IMR-90 (cell line): Measurements from ENCODE around the gene EML6. TPM values are rescaled to one million over a fixed set of nuclear protein-coding genes. Genes with fewer than 3 reads are reported as not detected.

Experiments
- ATAC-seq: fragments of 200-7000 bp; cut with Tn5 transposase; 2 replicates; pipeline ENCODE4 v1.9.1; 2020; ENCODE audit warnings: low read depth, mild to moderate bottlenecking, moderate library complexity
- BruUV-seq: library from RNA; stranded (reverse); fragments of 400-500 nt; replicated peaks from 2 replicates; lab custom pipeline; 2021; lab: Mats Ljungman, UMichigan
- CTCF ChIA-PET: fragments of 300-600 bp; formaldehyde crosslinking; extraction: SDS; loops from one replicate; lab custom pipeline; 2021; ENCODE audit warnings: antibody characterized with exemption; lab: Yijun Ruan, JAX
- POLR2A ChIA-PET: fragments of 300-600 bp; sonication (Branson Sonifier 250); formaldehyde crosslinking; loops from one replicate; lab custom pipeline; 2022; ENCODE audit warnings: antibody characterized with exemption; ENCODE audit not compliant: unreplicated experiment; lab: Charles Lee
- DNase-seq: peaks from one replicate; pipeline ENCODE4 v3.0.0; 2013
- H2AFZ ChIP-seq: replicated peaks from 2 replicates; pipeline ENCODE3; 2013; ENCODE audit warnings: low read length, mild to moderate bottlenecking; ENCODE audit not compliant: poor library complexity
- H2AK5ac ChIP-seq: 2 replicates; pipeline ENCODE4 v1.6.1; 2013; ENCODE audit warnings: low read depth, low read length, inconsistent platforms
- H2AK9ac ChIP-seq: replicated peaks from 2 replicates; pipeline ENCODE3; 2013; ENCODE audit warnings: mild to moderate bottlenecking, low read depth, low read length, moderate library complexity; ENCODE audit not compliant: poor library complexity
- H2BK120ac ChIP-seq: 2 replicates; pipeline ENCODE4 v1.6.1; 2013; ENCODE audit warnings: low read depth, low read length, inconsistent platforms
- H2BK15ac ChIP-seq: 3 replicates; pipeline ENCODE4 v1.6.1; 2013; ENCODE audit warnings: low read depth, low read length, inconsistent platforms
- H2BK20ac ChIP-seq: 2 replicates; pipeline ENCODE4 v1.6.1; 2013; ENCODE audit warnings: low read depth, mild to moderate bottlenecking, inconsistent platforms, low read length, moderate library complexity
- H2BK5ac ChIP-seq: 2 replicates; pipeline ENCODE4 v1.6.1; 2013; ENCODE audit warnings: mild to moderate bottlenecking, low read depth, low read length, inconsistent platforms; ENCODE audit not compliant: poor library complexity, severe bottlenecking
- H3K14ac ChIP-seq: replicated peaks from 2 replicates; pipeline ENCODE4 v1.6.1; 2013; ENCODE audit warnings: low read depth, low read length, inconsistent platforms
- H3K18ac ChIP-seq: 2 replicates; pipeline ENCODE4 v1.6.1; 2013; ENCODE audit warnings: low read depth, low read length, control low read depth
- H3K23ac ChIP-seq: 2 replicates; pipeline ENCODE4 v1.6.1; 2013; ENCODE audit warnings: low read depth, low read length, inconsistent platforms
- H3K27ac ChIP-seq: 2 replicates; pipeline ENCODE4 v1.5.1; 2013; ENCODE audit warnings: mild to moderate bottlenecking, control low read depth, low read length; ENCODE audit not compliant: insufficient read depth
- H3K27me3 ChIP-seq: 2 replicates; pipeline ENCODE4 v1.6.1; 2013; ENCODE audit warnings: low read length; ENCODE audit not compliant: control insufficient read depth, insufficient read depth
- H3K36me3 ChIP-seq: 2 replicates; pipeline ENCODE4 v1.6.1; 2013; ENCODE audit warnings: low read length, mixed read lengths; ENCODE audit not compliant: control insufficient read depth, insufficient read depth
- H3K4ac ChIP-seq: 2 replicates; pipeline ENCODE4 v1.6.1; 2013; ENCODE audit warnings: low read depth, low read length, inconsistent platforms
- H3K4me1 ChIP-seq: 2 replicates; pipeline ENCODE4 v1.6.1; 2013; ENCODE audit warnings: low read length, mixed read lengths; ENCODE audit not compliant: control insufficient read depth, insufficient read depth
- H3K4me2 ChIP-seq: 2 replicates; pipeline ENCODE4 v1.6.1; 2013; ENCODE audit warnings: low read depth, mild to moderate bottlenecking, control low read depth, low read length, moderate library complexity
- H3K4me3 ChIP-seq: 2 replicates; pipeline ENCODE4 v1.5.1; 2013; ENCODE audit warnings: low read depth, mild to moderate bottlenecking, control low read depth, low read length, moderate library complexity; ENCODE audit not compliant: insufficient read depth
- H3K56ac ChIP-seq: 2 replicates; pipeline ENCODE4 v1.6.1; 2013; ENCODE audit warnings: low read length, inconsistent platforms; ENCODE audit not compliant: insufficient read depth; ENCODE audit errors: extremely low read depth
- H3K79me1 ChIP-seq, 2 experiments: 2 replicates each; pipeline ENCODE4 v1.6.1; 2013; ENCODE audit warnings: low read length in 2 of 2, inconsistent platforms in 1 of 2, low read depth in 1 of 2
- H3K9ac ChIP-seq: 2 replicates; pipeline ENCODE4 v1.6.1; 2013; ENCODE audit warnings: low read depth, low read length, control low read depth
- H3K9me1 ChIP-seq: 2 replicates; pipeline ENCODE4 v1.6.1; 2013; ENCODE audit warnings: low read length, inconsistent platforms; ENCODE audit not compliant: insufficient read depth
- H3K9me3 ChIP-seq: 2 replicates; pipeline ENCODE4 v1.6.1; 2013; ENCODE audit warnings: low read length; ENCODE audit not compliant: control insufficient read depth, insufficient read depth
- H4K20me1 ChIP-seq: 2 replicates; pipeline ENCODE4 v1.6.1; 2013; ENCODE audit warnings: low read length, inconsistent platforms; ENCODE audit not compliant: insufficient read depth
- H4K5ac ChIP-seq: 2 replicates; pipeline ENCODE4 v1.6.1; 2013; ENCODE audit warnings: mild to moderate bottlenecking, low read depth, low read length, control low read depth
- H4K8ac ChIP-seq, 2 experiments: 2 replicates each; pipeline ENCODE4 v1.6.1; 2013; ENCODE audit warnings: low read depth in 2 of 2, low read length in 2 of 2, control low read depth in 1 of 2, inconsistent platforms in 1 of 2
- H4K91ac ChIP-seq: 2 replicates; pipeline ENCODE4 v1.6.1; 2013; ENCODE audit warnings: low read depth, low read length, inconsistent platforms; ENCODE audit not compliant: insufficient read depth
- BHLHE40 ChIP-seq: fragments of 150-350 bp; IDR thresholded peaks from 2 replicates; pipeline ENCODE4 v1.6.1; 2016; ENCODE audit warnings: mild to moderate bottlenecking, low read depth, low read length
- CEBPB ChIP-seq: IDR thresholded peaks from 2 replicates; pipeline ENCODE4 v1.6.1; 2012; ENCODE audit warnings: low read depth, low read length, improper control_type of control experiment
- CHD1 ChIP-seq: IDR thresholded peaks from 2 replicates; pipeline ENCODE4 v1.6.1; 2012; ENCODE audit warnings: low read depth, low read length, improper control_type of control experiment
- FOS ChIP-seq: fragments of 150-350 bp; IDR thresholded peaks from 2 replicates; pipeline ENCODE4 v1.6.1; 2016; ENCODE audit warnings: low read depth, low read length
- MAFK ChIP-seq: IDR thresholded peaks from 2 replicates; pipeline ENCODE4 v1.6.1; 2012; ENCODE audit warnings: low read depth, low read length, improper control_type of control experiment
- NFE2L2 ChIP-seq: fragments of 150-350 bp; IDR thresholded peaks from 2 replicates; pipeline ENCODE4 v1.6.1; 2016; ENCODE audit warnings: low read depth, mild to moderate bottlenecking, low read length
- POLR2A ChIP-seq: IDR thresholded peaks from 2 replicates; pipeline ENCODE4 v1.6.1; 2012; ENCODE audit warnings: mild to moderate bottlenecking, low read depth, low read length
- RCOR1 ChIP-seq: IDR thresholded peaks from 2 replicates; pipeline ENCODE4 v1.6.1; 2012; ENCODE audit warnings: mild to moderate bottlenecking, low read length, improper control_type of control experiment; ENCODE audit not compliant: insufficient replicate concordance
- RFX5 ChIP-seq: IDR thresholded peaks from 2 replicates; pipeline ENCODE4 v1.8.0; 2012; ENCODE audit warnings: low read depth, mild to moderate bottlenecking, low read length, moderate library complexity
- SMC3 ChIP-seq: fragments of 150-350 bp; IDR thresholded peaks from 2 replicates; pipeline ENCODE4 v1.6.1; 2016; ENCODE audit warnings: low read depth, mild to moderate bottlenecking, antibody characterized with exemption, low read length, moderate library complexity
- WGBS, 2 experiments: methylation state at CpG; one replicate each; pipeline versions ENCODE4 v1.1.5 to v1.1.7; 2013; ENCODE audit warnings: missing lambda C conversion rate in 2 of 2; ENCODE audit not compliant: insufficient read length in 1 of 2; ENCODE audit errors: extremely low coverage in 2 of 2; 5-methylcytosine and 5-hydroxymethylcytosine counted together
- dilution Hi-C: fragments of 300-500 bp; cut with HindIII; formaldehyde crosslinking; loops from one replicate; pipeline ENCODE4 v1.14.3; 2018; ENCODE audit warnings: low sequenced_read_pairs; ENCODE audit not compliant: unreplicated experiment
- in situ Hi-C: fragments of 300-500 bp; cut with MboI; formaldehyde crosslinking; loops from 3 replicates; pipeline ENCODE4 v1.14.3; 2019; ENCODE audit warnings: low sequenced_read_pairs, inconsistent platforms, mixed read lengths
- intact Hi-C: fragments of 100-400 bp; cut with micrococcal nuclease; formaldehyde crosslinking; loops from 2 replicates; pipeline ENCODE4 v1.10.0; 2022
- polyA plus RNA-seq, 3 experiments: library from polyadenylated mRNA; depleted of rRNA; stranded (reverse); fragments of >200 nt; gene quantifications; 2 replicates each; pipeline ENCODE4 v1.2.3, GENCODE V29; 2012; ENCODE audit warnings: low replicate concordance in 1 of 3
- total RNA-seq: library from RNA; depleted of rRNA; stranded (reverse); fragments of >200 nt; gene quantifications from 2 replicates; pipeline ENCODE4 v1.2.3, GENCODE V29; 2012

EML6 gene
- total and polyA plus RNA-seq, 2 of the 4 experiments (the other 2 are of a cell fraction): 0.18 to 0.19 TPM

GRCh38 chr2:54891909-54892308 is 168.4 kb downstream of the EML6 start:
- Histone ChIP-seq H3K4ac (no peak overlapping the region), H3K27ac (no peak overlapping the region), H3K36me3 (no peaks in the 10 kb centered on the region), H4K20me1 (no peaks in the 10 kb centered on the region), H4K91ac (no peak overlapping the region), H3K79me1 (no peaks in the 10 kb centered on the region), H3K4me3 (no peak overlapping the region), H2AK9ac (no peak overlapping the region), H3K4me2 (no peak overlapping the region), H3K14ac (no peak overlapping the region), H3K23ac (0 out of 2 replicates have a peak overlapping the region, but pooled peaks have one; percentile 36), H3K4me1 (no peaks in the 10 kb centered on the region), H2AFZ (no peak overlapping the region), H3K18ac (no peak overlapping the region), H4K8ac (no peak overlapping the region), H2BK120ac (no peak overlapping the region), H4K5ac (no peak overlapping the region), H2AK5ac (no peak overlapping the region), H2BK15ac (no peak overlapping the region), H3K9me1 (no peaks in the 10 kb centered on the region), H2BK5ac (no peak overlapping the region), H3K27me3 (peaks cover 24% of the 10 kb centered on the region), H3K9ac (no peak overlapping the region), H3K9me3 (peaks cover 5% of the 10 kb centered on the region; the same call in 1 of the 2 replicates), H2BK20ac (no peak overlapping the region), H3K56ac (no peak overlapping the region)
- DNase-seq (peak; percentile 29), ATAC-seq (no peak)
- BruUV-seq: no TSS peak
- CTCF ChIA-PET: no interaction called here
- dilution Hi-C loops (no loop called here), in situ Hi-C loops (no loop called here), intact Hi-C loops (no loop called here)
- TF ChIP-seq POLR2A (no peak), CHD1 (no peak), MAFK (no peak), BHLHE40 (no peak), RFX5 (no peak), FOS (no peak), RCOR1 (no peak), NFE2L2 (no peak), SMC3 (no peak), CEBPB (no peak)
- POLR2A ChIA-PET: no interaction called here
- WGBS, 2 experiments: no CpG with 5 or more reads among the region's 4 CpGs
